DND-41 (cell line): ENCODE measurements around the gene SLC8A3.

Experiments used
- EZH2 ChIP-seq: IDR thresholded peaks from 3 replicates; pipeline ENCODE4 v1.6.1; 2012; ENCODE audit warnings: borderline replicate concordance, low read depth, mild to moderate bottlenecking, moderate library complexity, low read length, inconsistent platforms; ENCODE audit not compliant: severe bottlenecking
- TF ChIP-seq, protein P1 (sequence below): IDR thresholded peaks from 2 replicates; pipeline ENCODE4 v1.5.1; 2012; ENCODE audit warnings: borderline replicate concordance, low read length, moderate library complexity, mild to moderate bottlenecking; ENCODE audit not compliant: poor library complexity, severe bottlenecking; ENCODE audit errors: extremely low read depth

- TF ChIP-seq, protein P1, sequence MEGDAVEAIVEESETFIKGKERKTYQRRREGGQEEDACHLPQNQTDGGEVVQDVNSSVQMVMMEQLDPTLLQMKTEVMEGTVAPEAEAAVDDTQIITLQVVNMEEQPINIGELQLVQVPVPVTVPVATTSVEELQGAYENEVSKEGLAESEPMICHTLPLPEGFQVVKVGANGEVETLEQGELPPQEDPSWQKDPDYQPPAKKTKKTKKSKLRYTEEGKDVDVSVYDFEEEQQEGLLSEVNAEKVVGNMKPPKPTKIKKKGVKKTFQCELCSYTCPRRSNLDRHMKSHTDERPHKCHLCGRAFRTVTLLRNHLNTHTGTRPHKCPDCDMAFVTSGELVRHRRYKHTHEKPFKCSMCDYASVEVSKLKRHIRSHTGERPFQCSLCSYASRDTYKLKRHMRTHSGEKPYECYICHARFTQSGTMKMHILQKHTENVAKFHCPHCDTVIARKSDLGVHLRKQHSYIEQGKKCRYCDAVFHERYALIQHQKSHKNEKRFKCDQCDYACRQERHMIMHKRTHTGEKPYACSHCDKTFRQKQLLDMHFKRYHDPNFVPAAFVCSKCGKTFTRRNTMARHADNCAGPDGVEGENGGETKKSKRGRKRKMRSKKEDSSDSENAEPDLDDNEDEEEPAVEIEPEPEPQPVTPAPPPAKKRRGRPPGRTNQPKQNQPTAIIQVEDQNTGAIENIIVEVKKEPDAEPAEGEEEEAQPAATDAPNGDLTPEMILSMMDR: no peak
- TF ChIP-seq EZH2: no peak
These were observed 58.3 kb downstream of the SLC8A3 start for GRCh38 chr14:70130482-70130881.
